GM12865 (cell line): Measurements from ENCODE around the gene MLST8.
A peak's percentile ranks its signal among the peaks of the same experiment; 100 is the strongest.

ENCODE experiments used
- DNase-seq: peaks from one replicate; pipeline ENCODE4 v3.0.0; 2010; ENCODE audit warnings: low read depth
- H3K4me3 ChIP-seq: 2 replicates; pipeline ENCODE4 v1.5.1; 2011; ENCODE audit warnings: mild to moderate bottlenecking, low read depth, low read length, control low read depth
- TF ChIP-seq, protein P1 (sequence below): IDR thresholded peaks from 2 replicates; pipeline ENCODE4 v1.5.1; 2011; ENCODE audit warnings: low read length, control low read depth, low read depth, inconsistent platforms; ENCODE audit not compliant: insufficient read depth; ENCODE audit errors: missing control alignments

Gene MLST8

DNA sequence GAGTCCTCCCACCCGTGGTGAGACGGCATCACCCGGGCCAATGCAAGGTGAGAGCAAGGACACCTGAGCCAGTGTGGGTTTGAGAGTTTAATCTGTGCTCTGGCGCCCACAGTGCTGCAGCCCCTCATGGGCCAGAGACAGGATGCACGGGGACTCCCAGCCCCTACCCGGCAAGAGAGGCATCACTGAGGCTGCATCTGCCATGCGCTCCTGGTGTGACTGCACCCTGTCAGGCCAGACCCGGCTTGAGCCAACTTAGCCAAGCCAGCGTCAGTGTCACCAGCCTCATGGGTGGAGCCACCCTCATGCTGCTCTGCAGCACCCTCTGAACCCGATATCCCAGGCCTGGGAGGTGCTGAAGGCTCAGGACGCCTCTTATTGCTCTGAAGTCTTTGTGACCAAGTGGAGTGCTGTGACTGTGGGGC is 6.7 kb downstream of the MLST8 start:
- TF ChIP-seq, protein P1, sequence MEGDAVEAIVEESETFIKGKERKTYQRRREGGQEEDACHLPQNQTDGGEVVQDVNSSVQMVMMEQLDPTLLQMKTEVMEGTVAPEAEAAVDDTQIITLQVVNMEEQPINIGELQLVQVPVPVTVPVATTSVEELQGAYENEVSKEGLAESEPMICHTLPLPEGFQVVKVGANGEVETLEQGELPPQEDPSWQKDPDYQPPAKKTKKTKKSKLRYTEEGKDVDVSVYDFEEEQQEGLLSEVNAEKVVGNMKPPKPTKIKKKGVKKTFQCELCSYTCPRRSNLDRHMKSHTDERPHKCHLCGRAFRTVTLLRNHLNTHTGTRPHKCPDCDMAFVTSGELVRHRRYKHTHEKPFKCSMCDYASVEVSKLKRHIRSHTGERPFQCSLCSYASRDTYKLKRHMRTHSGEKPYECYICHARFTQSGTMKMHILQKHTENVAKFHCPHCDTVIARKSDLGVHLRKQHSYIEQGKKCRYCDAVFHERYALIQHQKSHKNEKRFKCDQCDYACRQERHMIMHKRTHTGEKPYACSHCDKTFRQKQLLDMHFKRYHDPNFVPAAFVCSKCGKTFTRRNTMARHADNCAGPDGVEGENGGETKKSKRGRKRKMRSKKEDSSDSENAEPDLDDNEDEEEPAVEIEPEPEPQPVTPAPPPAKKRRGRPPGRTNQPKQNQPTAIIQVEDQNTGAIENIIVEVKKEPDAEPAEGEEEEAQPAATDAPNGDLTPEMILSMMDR, result no peak
- no peak for DNase-seq
- H3K4me3 ChIP-seq, result no peak overlapping the region

DNA sequence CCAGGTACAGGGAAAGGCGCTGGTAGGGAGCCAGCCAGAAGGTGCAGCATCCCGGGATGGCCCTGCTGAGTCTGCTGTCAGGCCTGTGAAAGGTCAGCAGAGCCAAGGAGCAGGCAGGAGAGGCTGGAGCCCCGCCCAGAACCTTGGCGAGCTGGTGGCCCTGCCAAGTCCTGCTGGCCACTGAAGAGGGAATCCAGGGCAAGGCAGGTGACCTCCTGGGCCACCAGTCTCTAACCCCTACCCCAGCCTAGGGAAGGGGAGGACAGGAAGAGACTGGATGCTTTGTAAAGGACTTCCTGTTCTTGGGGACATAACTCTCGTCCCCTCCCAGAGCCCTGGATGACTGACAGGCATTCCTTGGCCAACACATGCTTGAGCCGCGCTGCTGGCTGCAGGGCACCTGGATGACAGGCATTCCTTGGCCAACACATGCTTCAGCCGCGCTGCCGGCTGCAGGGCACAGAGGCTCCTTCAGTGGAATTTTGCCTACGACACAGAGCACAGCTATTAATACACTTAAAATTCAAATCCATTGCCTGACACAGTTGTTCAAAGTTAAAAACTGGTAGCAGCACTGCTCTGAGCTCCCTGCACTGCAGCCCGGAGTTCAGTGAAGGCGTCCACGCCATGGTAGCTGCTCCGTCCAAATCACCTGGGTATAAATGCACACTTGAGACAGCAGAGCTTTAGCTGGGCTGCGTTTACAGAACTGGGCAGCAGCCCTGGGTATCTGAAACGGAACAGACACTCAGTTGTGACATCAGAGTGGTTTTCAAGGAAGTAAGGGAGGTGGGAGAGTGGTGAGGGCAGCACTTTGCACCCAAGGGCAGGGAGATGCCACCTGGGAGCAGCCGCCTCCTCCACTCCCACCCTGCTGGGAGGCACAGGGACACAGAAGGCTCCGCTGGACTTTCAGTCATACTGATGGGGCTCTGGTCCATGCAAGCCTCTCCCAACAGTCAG is 7.4 kb downstream of the MLST8 start:
- DNase-seq, result no peak
- peak overlapping the region; percentile 49 for H3K4me3 ChIP-seq
- TF ChIP-seq, protein P1, result no peak

DNA sequence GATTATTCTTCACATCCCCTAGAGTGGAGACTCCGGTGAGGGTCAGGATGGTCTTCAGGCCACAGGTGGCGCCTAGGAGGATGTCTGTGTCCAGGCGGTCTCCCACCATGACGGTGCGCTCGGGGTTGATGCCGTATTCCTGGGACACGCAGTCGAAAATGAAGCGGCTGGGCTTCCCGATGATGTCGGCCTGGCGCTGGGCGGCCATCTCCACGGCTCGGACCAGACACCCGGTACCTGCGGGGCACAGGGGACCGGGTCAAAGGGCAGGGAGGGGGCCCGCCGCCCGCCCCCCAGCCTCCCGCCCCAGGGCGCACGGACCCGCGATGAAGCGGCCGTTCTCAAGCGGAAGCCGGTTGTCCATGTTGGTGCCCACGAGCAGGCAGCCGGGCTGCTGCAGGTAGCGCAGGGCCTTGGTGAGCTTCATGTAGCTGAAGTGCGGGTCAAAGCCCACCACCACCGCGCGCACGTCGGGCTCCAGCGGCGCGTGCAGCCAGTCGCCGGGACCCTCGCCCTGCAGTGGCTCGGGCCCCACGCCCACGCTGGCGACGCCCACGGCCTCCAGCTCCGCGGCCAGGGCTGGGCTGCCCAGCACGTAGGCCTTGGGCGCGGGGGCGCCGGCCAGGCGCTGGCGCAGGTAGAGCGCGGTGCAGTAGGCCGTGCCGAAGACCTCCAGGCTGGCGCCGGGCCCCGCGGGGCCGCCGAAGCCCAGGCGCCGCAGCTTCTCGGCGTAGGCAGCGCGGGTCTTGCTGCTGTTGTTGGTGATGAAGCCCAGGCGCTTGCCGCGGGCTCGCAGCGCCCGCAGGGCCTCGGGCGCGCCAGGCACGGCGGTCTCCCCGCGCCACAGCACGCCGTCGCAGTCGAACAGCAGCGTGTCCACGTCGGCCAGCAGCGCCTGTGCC is 8.8 kb downstream of the MLST8 start:
- TF ChIP-seq, protein P1, result no peak
- DNase-seq, result no peak
- H3K4me3 ChIP-seq, result peak overlapping the region; percentile 49

DNA sequence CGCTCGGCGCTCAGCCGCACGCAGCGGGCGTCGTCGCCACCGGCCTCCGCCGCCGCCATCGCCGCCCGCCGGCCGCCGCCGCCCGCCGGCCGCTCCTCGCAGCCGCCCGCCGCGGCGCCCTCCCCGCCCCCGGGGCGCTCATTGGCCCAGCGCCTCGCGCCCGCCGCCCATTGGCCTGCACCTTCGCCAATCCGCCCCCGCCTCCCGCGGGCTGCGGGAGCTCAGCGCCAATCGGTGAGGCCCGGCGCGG is 9.4 kb downstream of the MLST8 start, which contains the start of gene PGP:
Gene PGP, minus strand, starts transcription at position 122 of the 250 bp plus-strand sequence. Its CDS starts 63 bp downstream, at position 59.
- no peak for DNase-seq
- H3K4me3 ChIP-seq, result peak within 1 kb of the TSS; percentile 68
- TF ChIP-seq, protein P1, result no peak

DNA sequence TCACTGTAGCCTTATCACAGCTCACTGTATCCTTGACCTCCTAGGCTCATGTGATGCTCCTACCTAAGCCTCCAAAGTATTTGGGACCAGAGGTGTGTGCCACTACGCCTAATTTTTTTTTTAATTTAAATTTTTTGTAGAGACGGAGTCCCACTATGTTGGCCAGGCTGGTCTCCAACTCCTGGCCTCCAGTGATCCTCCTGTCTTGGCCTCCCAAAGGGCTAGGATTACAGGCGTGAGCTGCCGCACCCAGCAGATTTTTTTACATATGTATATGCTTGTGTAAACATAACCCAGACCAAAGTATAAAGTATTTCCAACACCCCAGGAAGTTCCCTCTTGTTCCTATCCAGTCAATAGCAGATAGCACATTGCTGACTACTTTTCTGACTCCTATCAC is 11.1 kb downstream of the MLST8 start:
- no peak for DNase-seq
- TF ChIP-seq, protein P1, result no peak
- no peak overlapping the region for H3K4me3 ChIP-seq

DNA sequence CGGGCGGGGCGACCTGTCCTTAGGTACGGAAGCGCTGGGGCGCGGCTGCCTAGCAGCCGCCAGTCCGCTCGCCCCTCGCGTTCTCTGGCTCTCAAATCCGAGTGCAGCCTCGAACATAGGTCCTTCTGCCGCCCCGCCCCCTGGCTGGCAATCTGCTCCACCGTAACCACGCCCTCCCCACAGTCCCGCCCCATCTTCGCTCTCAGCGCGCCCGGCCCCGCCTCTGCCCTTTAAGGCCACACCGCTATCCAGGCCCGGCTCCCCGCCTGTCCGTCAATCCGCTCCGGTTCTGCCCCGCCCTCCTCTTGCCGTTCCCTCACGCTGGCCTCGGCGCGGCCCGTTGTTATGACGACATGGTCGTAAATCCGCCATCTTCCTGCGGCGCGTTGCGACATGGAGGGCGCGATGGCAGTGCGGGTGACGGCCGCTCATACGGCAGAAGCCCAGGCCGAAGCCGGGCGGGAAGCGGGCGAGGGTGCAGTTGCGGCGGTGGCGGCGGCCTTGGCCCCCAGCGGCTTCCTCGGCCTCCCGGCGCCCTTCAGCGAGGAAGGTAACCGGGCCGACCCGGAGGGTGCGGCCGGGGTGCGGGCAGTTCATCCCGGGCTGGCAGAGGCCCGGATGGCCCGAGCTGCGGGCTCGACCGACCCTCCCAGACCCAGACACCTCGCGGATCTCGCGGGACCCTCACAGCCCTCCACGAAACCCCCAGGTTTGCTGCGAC is 18.1 kb downstream of the MLST8 start, which contains the start of gene E4F1:
Gene E4F1, plus strand, starts transcription at position 371 of the 721 bp plus-strand sequence. Its CDS starts 23 bp downstream, at position 394.
- H3K4me3 ChIP-seq, result peak within 1 kb of the TSS; percentile 96
- peak; percentile 100 for DNase-seq
- TF ChIP-seq, protein P1, result no peak
